Activated CD8-positive, alpha-beta T cell treated with anti-CD3 and anti-CD28 coated beads, Interleukin-2, amount 10 ng/mL, durations not matched to agents 7 days and 5 days (primary cell): ENCODE data around the gene SLC2A9. TPM values are rescaled to one million over a fixed set of nuclear protein-coding genes. Genes with fewer than 3 reads are reported as not detected.

ENCODE experiments used
- ATAC-seq: fragments of 150-1000 bp; cut with Tn5 transposase; one replicate; pipeline ENCODE4 v1.10.0; 2021; ENCODE audit warnings: moderate library complexity
- CTCF ChIA-PET: fragments of 350-600 bp; sonication (Branson Sonifier 250); formaldehyde crosslinking; loops from one replicate; lab custom pipeline; 2021; ENCODE audit warnings: antibody characterized with exemption; lab: Charles Lee
- POLR2A ChIA-PET: fragments of 350-600 bp; sonication (Branson Sonifier 250); formaldehyde crosslinking; loops from one replicate; lab custom pipeline; 2021; ENCODE audit warnings: antibody characterized with exemption; lab: Charles Lee
- DNase-seq: peaks from one replicate; pipeline ENCODE4 v3.0.0-alpha.2; 2020
- H3K27ac Mint-ChIP-seq: one replicate; pipeline ENCODE4 v1.8.0; 2021; ENCODE audit warnings: mild to moderate bottlenecking, mixed read lengths
- H3K27me3 Mint-ChIP-seq: one replicate; pipeline ENCODE4 v1.8.0; 2021; ENCODE audit warnings: low read depth, mixed read lengths
- H3K36me3 Mint-ChIP-seq: one replicate; pipeline ENCODE4 v1.8.0; 2021; ENCODE audit warnings: low read depth, mixed read lengths
- H3K4me1 Mint-ChIP-seq: one replicate; pipeline ENCODE4 v1.8.0; 2021; ENCODE audit warnings: low read depth, mixed read lengths
- H3K4me3 Mint-ChIP-seq: one replicate; pipeline ENCODE4 v1.8.0; 2021; ENCODE audit warnings: mild to moderate bottlenecking, mixed read lengths
- H3K9me3 Mint-ChIP-seq: one replicate; pipeline ENCODE4 v1.8.0; 2022; ENCODE audit warnings: mixed read lengths; ENCODE audit not compliant: insufficient read depth
- total RNA-seq, 2 experiments: library from RNA; stranded (reverse); gene quantifications; one replicate each; pipeline ENCODE4 v1.2.3, GENCODE V29; 2021

The SLC2A9 gene
- total RNA-seq, 2 experiments from 2014 or later: 1.3 to 1.7 TPM

DNA sequence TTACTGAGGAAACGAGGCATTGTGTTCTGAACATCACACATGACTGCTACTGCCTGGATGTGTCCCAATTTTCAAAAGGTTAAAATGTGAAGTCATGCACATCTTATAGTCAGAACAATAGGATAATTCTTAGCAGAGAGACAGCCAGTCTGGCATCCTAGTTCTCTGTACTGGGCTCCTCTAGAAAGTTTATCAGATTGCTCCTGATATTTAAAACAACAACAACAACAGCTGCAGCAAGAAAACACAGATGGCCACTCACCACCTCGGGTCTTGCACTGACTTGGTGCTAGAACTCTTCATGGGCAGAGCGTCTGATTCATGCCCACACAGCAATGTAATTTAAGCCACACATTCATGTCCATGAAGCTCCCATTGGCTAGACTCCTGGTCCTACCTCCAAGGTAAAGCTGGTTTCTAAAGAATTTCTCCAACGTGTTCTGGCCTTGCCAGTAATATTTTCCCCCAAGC, 33.3 kb upstream of the SLC2A9 start:
- H3K4me3 Mint-ChIP-seq: no peak overlapping the region
- peaks cover 6% of the 10 kb centered on the region for H3K9me3 Mint-ChIP-seq
- H3K27me3 Mint-ChIP-seq: no peaks in the 10 kb centered on the region
- H3K27ac Mint-ChIP-seq: no peak overlapping the region
- ATAC-seq: no peak
- no peaks in the 10 kb centered on the region for H3K4me1 Mint-ChIP-seq
- POLR2A ChIA-PET: no interaction called here
- no peak for DNase-seq
- CTCF ChIA-PET: no interaction called here
- peaks cover 25% of the 10 kb centered on the region for H3K36me3 Mint-ChIP-seq

DNA sequence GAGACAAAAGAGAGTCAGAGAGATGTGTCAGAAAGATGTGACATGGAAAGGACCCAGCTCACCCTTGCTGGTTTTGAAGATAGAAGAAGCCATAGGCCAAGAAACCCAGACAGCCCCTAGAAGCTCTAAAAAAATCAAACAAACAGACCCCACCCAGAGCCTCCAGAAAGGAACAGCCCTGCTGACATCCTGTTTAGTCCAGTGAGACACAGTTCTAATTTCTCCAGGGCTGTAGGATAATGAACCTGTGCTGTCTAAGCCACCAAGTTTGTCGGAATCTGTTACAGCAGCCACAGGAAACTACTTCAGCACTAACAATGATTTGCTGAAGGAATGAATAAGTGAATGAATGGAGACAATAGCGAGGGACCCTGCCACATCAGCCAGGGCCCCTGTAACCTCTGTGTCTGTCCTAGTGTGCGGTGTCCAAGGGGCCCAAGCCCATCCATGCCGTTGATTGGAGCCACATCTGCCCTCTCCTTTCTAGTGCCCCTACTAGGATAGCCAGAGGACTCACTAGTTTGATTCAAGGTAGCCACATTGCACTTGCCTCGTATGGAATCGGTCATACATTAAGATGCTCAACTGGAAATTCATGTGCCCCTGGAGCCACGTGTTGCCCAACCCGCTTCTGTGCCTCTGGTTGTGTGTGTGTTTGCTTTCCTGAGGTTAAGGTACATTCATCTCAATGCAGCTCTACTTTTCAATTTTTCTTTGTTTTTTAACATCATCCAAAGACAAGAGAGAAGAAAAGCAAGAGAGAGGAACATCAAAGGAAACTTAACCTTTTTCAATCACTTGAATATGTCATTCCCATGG, 32.5 kb upstream of the SLC2A9 start:
- CTCF ChIA-PET: no interaction called here
- ATAC-seq: no peak
- Mint-ChIP-seq H3K36me3 (peaks cover 19% of the 10 kb centered on the region), H3K27me3 (peaks cover 3% of the 10 kb centered on the region), H3K4me1 (peaks cover 7% of the 10 kb centered on the region), H3K27ac (no peak overlapping the region), H3K4me3 (no peak overlapping the region), H3K9me3 (peaks cover under 1% of the 10 kb centered on the region)
- DNase-seq: no peak
- POLR2A ChIA-PET: no interaction called here

DNA sequence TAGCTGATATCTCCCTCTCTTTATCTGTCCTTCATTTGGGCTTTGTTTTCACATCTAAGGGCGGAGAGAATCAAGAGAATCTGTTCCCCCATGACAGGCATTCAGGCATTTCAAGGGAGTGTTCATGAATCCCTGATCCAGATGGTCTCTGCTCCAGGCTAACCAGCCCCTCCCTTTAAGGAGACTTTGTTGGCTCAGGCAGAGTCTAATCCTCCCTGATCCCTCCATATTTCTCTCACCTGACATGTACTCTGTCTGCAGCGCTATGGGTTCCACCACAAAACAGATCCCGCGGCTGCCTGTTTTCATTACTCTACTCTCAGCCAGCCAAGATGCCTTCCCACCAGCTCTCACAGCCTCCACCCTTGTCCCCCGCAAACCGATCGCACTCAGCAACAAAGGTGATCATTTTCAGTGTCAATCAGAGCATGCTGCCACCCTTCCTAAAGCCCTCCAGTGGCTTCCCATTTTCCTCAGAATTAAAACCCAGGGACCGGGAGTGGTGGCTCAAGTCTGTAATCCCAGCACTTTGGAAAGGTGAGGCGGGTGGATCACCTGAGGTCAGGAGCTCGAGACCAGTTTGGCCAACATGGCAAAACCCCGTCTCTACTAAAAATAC, 30.3 kb upstream of the SLC2A9 start:
- H3K36me3 Mint-ChIP-seq: peaks cover 7% of the 10 kb centered on the region
- DNase-seq: no peak
- H3K4me1 Mint-ChIP-seq: peaks cover 24% of the 10 kb centered on the region
- H3K9me3 Mint-ChIP-seq: no peaks in the 10 kb centered on the region
- POLR2A ChIA-PET: no interaction called here
- no peak for ATAC-seq
- H3K27me3 Mint-ChIP-seq: peaks cover 3% of the 10 kb centered on the region
- no peak overlapping the region for H3K27ac Mint-ChIP-seq
- CTCF ChIA-PET: no interaction called here
- H3K4me3 Mint-ChIP-seq: no peak overlapping the region

DNA sequence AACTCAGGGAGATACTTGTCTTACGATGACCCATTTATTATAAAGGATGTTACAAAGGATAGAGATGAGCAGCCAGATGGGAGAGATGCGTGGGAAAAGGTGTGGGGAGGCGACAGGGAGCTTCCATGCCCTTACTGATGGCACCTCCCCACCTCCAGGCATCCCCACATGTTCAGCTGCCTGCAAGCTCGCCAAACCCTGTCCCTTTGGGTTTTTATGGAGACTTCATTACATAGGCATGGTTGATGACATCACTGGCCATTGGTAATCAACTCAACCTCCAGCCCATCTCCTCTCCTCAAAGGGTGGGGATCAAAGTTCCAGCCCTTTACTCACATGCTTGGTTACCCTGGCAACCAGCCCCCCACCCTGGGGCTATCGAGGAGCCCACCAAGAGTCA, 29.4 kb upstream of the SLC2A9 start:
- ATAC-seq (no peak), DNase-seq (no peak)
- no peak overlapping the region for H3K27ac Mint-ChIP-seq
- CTCF ChIA-PET: no interaction called here
- no peaks in the 10 kb centered on the region for H3K9me3 Mint-ChIP-seq
- peaks cover 2% of the 10 kb centered on the region for H3K36me3 Mint-ChIP-seq
- H3K27me3 Mint-ChIP-seq: peaks cover 3% of the 10 kb centered on the region
- H3K4me1 Mint-ChIP-seq: peaks cover 24% of the 10 kb centered on the region
- no peak overlapping the region for H3K4me3 Mint-ChIP-seq
- POLR2A ChIA-PET: no interaction called here

DNA sequence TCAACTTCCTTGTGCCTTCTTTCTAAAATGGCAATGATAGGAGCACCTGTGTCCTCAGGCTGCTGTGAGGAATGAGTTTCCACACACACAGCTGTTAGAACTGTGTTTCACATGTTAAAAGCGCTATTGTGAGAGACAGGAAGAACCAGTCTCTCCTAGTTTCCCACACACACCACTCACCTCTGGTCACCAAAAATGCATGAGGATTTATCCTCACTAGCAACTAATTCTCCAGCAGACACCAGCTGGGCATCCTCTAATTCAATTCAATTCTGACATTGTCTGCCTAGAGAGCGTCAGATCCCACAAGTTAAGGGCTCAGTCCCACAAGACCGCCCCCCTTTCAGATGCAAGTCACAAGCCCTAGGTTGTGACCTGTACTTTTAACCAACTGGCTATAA, 29.0 kb upstream of the SLC2A9 start:
- Mint-ChIP-seq H3K27ac (no peak overlapping the region), H3K9me3 (no peaks in the 10 kb centered on the region), H3K4me3 (no peak overlapping the region), H3K36me3 (no peaks in the 10 kb centered on the region), H3K4me1 (peaks cover 24% of the 10 kb centered on the region), H3K27me3 (peaks cover 3% of the 10 kb centered on the region)
- DNase-seq (no peak), ATAC-seq (no peak)
- ChIA-PET CTCF (no interaction called here), POLR2A (no interaction called here)

DNA sequence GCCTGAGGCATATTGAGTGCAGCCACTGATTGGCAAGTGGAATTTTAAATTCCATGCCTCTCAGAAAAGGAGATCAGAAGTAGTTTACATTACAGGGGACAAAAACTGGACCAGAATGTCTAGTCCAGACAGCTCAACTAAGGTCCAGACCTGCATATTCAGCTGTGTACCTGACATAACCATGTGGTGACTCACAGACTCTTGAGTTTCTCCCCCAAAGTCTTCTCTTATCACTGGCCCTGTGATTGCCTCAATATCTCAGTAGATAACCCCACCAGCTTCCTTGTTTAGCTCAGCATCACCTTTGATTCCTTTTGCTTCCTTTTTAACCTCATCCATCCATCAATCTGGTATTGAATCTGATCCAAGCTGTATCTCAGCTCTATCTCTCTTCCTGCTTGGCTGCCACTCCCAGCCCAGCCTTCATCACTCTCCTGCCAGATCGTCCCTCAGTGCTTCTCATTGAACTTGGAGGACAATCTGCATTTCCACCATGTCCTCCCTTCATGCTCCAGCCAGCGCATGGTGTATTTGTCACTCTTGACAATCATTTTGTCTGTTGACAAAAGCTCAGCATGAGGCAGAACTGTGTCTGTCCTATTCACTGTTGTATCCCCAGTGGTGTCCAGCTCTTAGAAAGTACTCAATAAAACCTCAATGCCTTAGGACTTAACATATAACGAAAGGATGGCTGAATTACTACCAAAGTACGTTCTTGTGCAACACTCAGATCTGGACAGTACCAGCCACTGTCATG, 27.8 kb upstream of the SLC2A9 start:
- peaks cover 3% of the 10 kb centered on the region for H3K27me3 Mint-ChIP-seq
- ATAC-seq (no peak), DNase-seq (no peak)
- H3K9me3 Mint-ChIP-seq: no peaks in the 10 kb centered on the region
- ChIA-PET CTCF (no interaction called here), POLR2A (no interaction called here)
- H3K4me1 Mint-ChIP-seq: peaks cover 24% of the 10 kb centered on the region
- H3K36me3 Mint-ChIP-seq: no peaks in the 10 kb centered on the region
- H3K4me3 Mint-ChIP-seq: no peak overlapping the region
- no peak overlapping the region for H3K27ac Mint-ChIP-seq

DNA sequence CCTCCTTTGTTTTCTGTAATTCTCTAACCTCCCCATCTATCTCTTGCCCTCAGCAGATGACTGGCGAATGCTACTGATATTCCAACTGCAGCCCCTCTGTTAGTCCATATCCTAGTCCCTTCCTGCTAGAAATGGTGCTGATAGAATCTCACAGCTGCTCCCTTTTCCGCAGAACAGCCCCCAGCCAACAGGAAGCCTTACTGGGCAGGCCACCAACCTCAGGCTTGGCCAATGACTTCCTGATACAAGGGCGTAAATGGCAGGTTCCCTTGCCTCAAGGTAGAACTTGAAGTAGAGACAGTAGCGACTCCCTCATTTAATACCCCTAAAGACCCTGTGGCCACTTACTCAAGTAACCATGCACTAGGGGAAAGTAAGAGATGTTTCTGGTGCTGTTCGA, 26.7 kb upstream of the SLC2A9 start:
- Mint-ChIP-seq H3K27ac (no peak overlapping the region), H3K4me3 (no peak overlapping the region)
- peak; percentile 44 for ATAC-seq

DNA sequence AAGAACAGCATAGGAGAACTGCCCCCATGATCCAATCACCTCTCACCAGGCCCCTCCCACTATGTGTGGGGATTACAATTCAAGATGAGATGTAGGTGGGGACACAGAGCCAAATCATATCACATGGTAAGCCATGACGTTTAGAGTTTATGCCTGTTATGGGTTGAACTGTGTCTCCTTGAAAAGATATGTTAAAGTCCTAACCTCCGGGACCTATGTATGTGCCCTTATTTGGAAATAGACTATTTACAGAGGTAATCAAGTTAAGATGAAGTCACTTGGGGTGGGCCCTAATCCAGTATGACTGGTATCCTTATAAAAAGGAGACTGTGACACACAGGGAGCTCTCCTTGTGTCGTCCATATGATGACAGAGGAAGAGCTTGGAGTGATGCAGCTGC, 25.2 kb upstream of the SLC2A9 start:
- ATAC-seq: no peak
- H3K27me3 Mint-ChIP-seq: peaks cover 3% of the 10 kb centered on the region
- peaks cover 7% of the 10 kb centered on the region for H3K36me3 Mint-ChIP-seq
- no peak for DNase-seq
- POLR2A ChIA-PET: no interaction called here
- H3K4me1 Mint-ChIP-seq: peaks cover 24% of the 10 kb centered on the region
- CTCF ChIA-PET: no interaction called here
- no peak overlapping the region for H3K27ac Mint-ChIP-seq
- H3K9me3 Mint-ChIP-seq: peaks cover 9% of the 10 kb centered on the region
- no peak overlapping the region for H3K4me3 Mint-ChIP-seq

More for the DNA sequence above, 26.7 kb upstream of the SLC2A9 start:
- H3K27me3 Mint-ChIP-seq: peaks cover 3% of the 10 kb centered on the region
- ChIA-PET CTCF (no interaction called here), POLR2A (no interaction called here)
- peaks cover 24% of the 10 kb centered on the region for H3K4me1 Mint-ChIP-seq
- peak; percentile 43 for DNase-seq
- peaks cover 1% of the 10 kb centered on the region for H3K9me3 Mint-ChIP-seq
- no peaks in the 10 kb centered on the region for H3K36me3 Mint-ChIP-seq

DNA sequence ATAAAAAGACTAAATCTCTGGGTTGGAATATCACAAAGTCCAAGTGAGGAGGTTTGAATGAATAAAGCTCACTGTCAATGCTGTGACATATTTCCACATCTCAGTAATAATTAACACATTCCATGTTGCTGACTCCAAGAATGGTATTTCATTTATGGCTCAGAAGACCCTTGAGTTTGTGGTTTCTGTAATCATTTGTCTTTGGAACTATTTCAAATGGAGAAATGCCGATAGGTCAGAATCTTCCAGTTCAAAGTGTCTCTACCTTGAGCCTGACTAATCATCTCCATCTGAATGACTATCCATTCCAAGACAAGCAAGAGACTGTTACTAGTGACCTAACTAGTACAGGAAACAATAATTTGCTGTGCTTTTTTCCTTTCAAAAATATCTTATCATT, 24.2 kb upstream of the SLC2A9 start:
- ChIA-PET CTCF (no interaction called here), POLR2A (no interaction called here)
- Mint-ChIP-seq H3K27ac (no peak overlapping the region), H3K9me3 (peaks cover 9% of the 10 kb centered on the region), H3K36me3 (peaks cover 7% of the 10 kb centered on the region), H3K4me1 (peaks cover 24% of the 10 kb centered on the region), H3K4me3 (no peak overlapping the region), H3K27me3 (peaks cover 3% of the 10 kb centered on the region)
- DNase-seq (no peak), ATAC-seq (no peak)

DNA sequence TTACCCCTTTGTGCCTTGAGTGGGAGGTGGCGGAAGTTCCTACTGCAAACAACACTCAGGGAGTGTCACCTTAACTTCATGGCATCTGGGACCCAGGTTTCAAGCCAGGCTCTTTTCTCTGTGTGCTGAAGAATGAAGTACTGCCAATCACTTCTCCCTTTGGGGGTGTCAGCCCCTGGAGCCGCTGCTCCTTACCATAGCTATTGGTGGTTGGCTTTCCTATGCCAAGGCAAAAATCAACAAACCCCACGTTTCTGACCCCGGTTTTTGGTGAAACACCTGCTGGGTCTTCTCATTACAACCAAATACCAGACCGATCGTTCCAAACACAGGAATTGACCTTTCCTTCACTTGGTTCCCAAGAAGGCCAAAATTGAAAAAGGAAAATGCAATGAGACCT, 19.7 kb upstream of the SLC2A9 start:
- Mint-ChIP-seq H3K27me3 (peaks cover 2% of the 10 kb centered on the region), H3K4me1 (no peaks in the 10 kb centered on the region), H3K4me3 (no peak overlapping the region), H3K27ac (no peak overlapping the region), H3K9me3 (peaks cover 9% of the 10 kb centered on the region), H3K36me3 (peaks cover 7% of the 10 kb centered on the region)
- no peak for DNase-seq
- no peak for ATAC-seq
- ChIA-PET CTCF (interaction anchor here (1.1 kb wide), 1 partner anchor 16 kb away, joined by 3 read pairs; no protein-coding TSS in a partner anchor), POLR2A (no interaction called here)

DNA sequence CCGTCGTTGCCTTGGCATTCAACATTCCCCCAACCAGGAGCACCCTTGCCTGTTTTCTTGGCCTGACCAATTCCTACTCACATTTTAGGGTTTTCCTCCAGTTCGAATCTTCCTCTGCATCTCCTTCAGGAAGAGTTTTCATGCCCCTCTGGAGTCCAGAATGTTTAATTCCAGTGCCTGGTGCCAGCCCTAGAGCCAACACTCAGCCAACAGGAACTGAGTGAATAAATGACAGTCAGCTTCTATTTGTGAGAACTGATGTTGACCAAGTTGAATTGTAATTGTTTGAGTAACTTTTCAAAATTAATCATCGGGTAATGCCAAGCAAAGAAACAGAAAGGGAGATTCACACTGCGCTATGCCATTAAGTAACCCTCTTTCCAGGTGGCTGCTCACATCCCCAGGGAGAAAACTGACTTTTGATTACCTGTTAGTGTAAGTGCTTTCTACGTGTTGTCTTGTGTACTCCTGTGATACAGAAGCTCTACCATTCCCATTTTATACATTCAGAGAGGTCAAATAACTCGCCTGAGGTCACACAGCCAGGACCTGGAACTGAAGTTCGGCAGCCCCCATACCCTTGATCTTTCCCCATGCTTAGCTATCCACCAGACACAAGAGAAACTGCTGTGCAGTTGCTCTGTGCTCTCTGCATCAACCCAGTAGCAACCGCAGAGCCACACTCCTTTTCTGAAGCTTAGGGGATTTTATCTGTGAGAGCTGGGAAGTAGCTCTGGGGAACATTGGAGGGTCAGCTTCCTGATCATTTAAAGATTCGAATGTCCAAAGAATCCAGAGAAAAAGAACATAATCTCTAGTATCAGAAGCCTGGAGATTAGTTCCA, 19.0 kb upstream of the SLC2A9 start:
- Mint-ChIP-seq H3K9me3 (peaks cover 9% of the 10 kb centered on the region), H3K4me1 (no peaks in the 10 kb centered on the region), H3K4me3 (no peak overlapping the region), H3K36me3 (peaks cover 7% of the 10 kb centered on the region), H3K27ac (no peak overlapping the region), H3K27me3 (peaks cover 2% of the 10 kb centered on the region)
- ChIA-PET POLR2A (no interaction called here), CTCF (interaction anchor here (1.1 kb wide), 1 partner anchor 15 kb away, joined by 3 read pairs; no protein-coding TSS in a partner anchor)
- ATAC-seq (no peak), DNase-seq (no peak)
